Thoracic aorta (tissue), 2 donors: ENCODE results near the gene CLTA. TPM values are rescaled to one million over a fixed set of nuclear protein-coding genes. Genes with fewer than 3 reads are reported as not detected.

Source experiments
- ATAC-seq: fragments of 150-250 bp; one replicate; pipeline ENCODE4 v1.8.0; 2017; ENCODE audit warnings: low read depth; ENCODE audit not compliant: insufficient number of reproducible peaks, low FRiP score
- DNase-seq: peaks from one replicate; pipeline ENCODE4 v3.0.0-alpha.2; 2020; ENCODE audit warnings: low spot score
- H3K27ac ChIP-seq, 2 donors: fragments of 200-600 bp; sonication (generic); 1 replicate in 1 of 2; 2 replicates in 1 of 2; pipeline ENCODE4 v1.5.1; 2016; ENCODE audit warnings: mild to moderate bottlenecking in 2 of 2, moderate library complexity in 2 of 2
- H3K27me3 ChIP-seq: fragments of 200-600 bp; sonication (generic); replicated peaks from 2 replicates; pipeline ENCODE4 v1.6.0; 2016; ENCODE audit warnings: mild to moderate bottlenecking; ENCODE audit not compliant: insufficient read depth
- H3K36me3 ChIP-seq: fragments of 200-600 bp; sonication (generic); one replicate; pipeline ENCODE4 v1.5.1; 2016
- H3K4me1 ChIP-seq, 2 donors: fragments of 200-600 bp; sonication (generic); 1 replicate in 1 of 2; 2 replicates in 1 of 2; pipeline versions ENCODE4 v1.5.1 to v1.6.0; 2016; ENCODE audit warnings: low read depth in 2 of 2, mild to moderate bottlenecking in 1 of 2; ENCODE audit not compliant: control insufficient read depth in 1 of 2
- H3K4me3 ChIP-seq: fragments of 200-600 bp; sonication (generic); 2 replicates; pipeline ENCODE4 v1.5.1; 2016; ENCODE audit warnings: mild to moderate bottlenecking
- H3K9me3 ChIP-seq: fragments of 200-600 bp; sonication (generic); 2 replicates; pipeline ENCODE4 v1.5.1; 2016
- total RNA-seq, 2 donors: library from RNA; depleted of rRNA; stranded (reverse); fragments of >200 nt; gene quantifications; one replicate each; pipeline versions ENCODE4 v1.1.0 to v1.2.3, GENCODE V29; 2016
- TF ChIP-seq, protein P1 (sequence below): fragments of 200-600 bp; sonication (generic); IDR thresholded peaks from one replicate; pipeline ENCODE4 v1.5.1; 2019; ENCODE audit warnings: antibody characterized with exemption

The CLTA gene
- total RNA-seq, 2 donors from 2014 or later: 127 to 145 TPM

DNA sequence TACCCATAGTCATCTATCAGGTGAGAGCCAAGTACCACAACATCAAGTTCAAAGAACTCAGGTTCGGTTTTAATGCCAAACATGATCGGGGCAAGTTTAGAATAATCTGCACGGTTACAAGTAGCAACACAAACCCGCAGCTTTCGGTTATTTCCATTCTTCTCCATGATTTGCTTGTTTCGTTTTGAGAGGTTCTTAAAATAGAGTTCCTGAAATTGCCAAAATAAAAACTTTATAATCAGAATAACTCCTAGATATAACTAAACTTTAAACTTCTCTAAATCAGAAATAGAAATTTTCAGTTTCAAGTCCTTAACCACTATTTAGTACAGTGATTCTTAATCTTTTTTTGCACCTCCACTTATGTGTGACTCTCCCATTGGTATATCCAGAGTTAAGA, 58.5 kb downstream of the CLTA start:
- peak overlapping the region in 1 of 2 donors; percentile 30 for H3K27ac ChIP-seq
- H3K4me1 ChIP-seq: peaks cover 9 to 15% of the 10 kb centered on the region in 2 donors
- H3K27me3 ChIP-seq: no peaks in the 10 kb centered on the region
- no peaks in the 10 kb centered on the region for H3K9me3 ChIP-seq
- H3K36me3 ChIP-seq: peaks cover 12% of the 10 kb centered on the region
- H3K4me3 ChIP-seq: peak overlapping the region; percentile 45
- no peak for ATAC-seq
- DNase-seq: no peak
- TF ChIP-seq, protein P1, sequence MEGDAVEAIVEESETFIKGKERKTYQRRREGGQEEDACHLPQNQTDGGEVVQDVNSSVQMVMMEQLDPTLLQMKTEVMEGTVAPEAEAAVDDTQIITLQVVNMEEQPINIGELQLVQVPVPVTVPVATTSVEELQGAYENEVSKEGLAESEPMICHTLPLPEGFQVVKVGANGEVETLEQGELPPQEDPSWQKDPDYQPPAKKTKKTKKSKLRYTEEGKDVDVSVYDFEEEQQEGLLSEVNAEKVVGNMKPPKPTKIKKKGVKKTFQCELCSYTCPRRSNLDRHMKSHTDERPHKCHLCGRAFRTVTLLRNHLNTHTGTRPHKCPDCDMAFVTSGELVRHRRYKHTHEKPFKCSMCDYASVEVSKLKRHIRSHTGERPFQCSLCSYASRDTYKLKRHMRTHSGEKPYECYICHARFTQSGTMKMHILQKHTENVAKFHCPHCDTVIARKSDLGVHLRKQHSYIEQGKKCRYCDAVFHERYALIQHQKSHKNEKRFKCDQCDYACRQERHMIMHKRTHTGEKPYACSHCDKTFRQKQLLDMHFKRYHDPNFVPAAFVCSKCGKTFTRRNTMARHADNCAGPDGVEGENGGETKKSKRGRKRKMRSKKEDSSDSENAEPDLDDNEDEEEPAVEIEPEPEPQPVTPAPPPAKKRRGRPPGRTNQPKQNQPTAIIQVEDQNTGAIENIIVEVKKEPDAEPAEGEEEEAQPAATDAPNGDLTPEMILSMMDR: no peak

DNA sequence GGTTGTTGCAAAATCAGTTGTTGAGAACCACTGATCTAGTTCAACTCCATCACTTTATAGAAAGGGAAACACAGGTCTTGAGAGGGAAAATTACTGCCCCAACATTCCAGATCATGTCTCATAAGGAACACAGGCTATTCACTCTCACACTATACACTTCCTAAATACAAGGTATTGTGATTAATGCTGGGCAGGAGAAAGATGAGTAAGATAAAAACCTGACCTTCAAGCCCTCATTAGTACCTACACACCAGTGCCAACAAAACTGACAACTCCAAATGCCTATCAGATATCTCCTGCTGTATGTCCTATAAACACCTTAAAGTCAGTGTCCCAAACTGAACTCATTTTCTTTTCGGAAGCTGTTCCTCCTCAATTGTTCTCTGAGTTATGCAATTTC, 59.4 kb downstream of the CLTA start:
- H3K27ac ChIP-seq: peak overlapping the region; percentile 2 to 43
- peaks cover 9 to 15% of the 10 kb centered on the region in 2 donors for H3K4me1 ChIP-seq
- TF ChIP-seq, protein P1: no peak
- H3K4me3 ChIP-seq: no peak overlapping the region
- H3K9me3 ChIP-seq: no peaks in the 10 kb centered on the region
- no peak for ATAC-seq
- no peaks in the 10 kb centered on the region for H3K27me3 ChIP-seq
- H3K36me3 ChIP-seq: peaks cover 11% of the 10 kb centered on the region
- no peak for DNase-seq

DNA sequence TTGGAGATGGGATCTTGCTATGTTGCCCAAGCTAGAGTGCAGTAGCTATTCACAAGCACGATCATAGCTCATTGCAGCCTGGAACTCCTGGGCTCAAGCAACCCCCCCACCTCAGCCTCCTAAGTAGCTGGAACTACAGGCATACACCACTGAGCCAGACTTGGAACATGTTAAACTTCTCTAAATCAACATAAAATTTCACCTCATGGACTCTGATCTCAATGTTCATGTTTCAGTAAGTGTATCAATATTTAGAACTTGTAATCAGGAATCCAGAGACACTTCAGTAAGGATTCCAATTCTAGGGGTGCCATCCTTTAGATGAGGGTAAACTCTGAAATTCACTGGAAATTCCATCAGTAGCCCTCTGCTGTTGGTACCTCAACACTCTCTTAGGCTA, 60.7 kb downstream of the CLTA start:
- TF ChIP-seq, protein P1: no peak
- no peaks in the 10 kb centered on the region for H3K36me3 ChIP-seq
- H3K4me3 ChIP-seq: no peak overlapping the region
- no peaks in the 10 kb centered on the region for H3K27me3 ChIP-seq
- ATAC-seq (no peak), DNase-seq (no peak)
- H3K9me3 ChIP-seq: no peaks in the 10 kb centered on the region
- peaks cover 10 to 15% of the 10 kb centered on the region in 2 donors for H3K4me1 ChIP-seq
- no peak overlapping the region for H3K27ac ChIP-seq

DNA sequence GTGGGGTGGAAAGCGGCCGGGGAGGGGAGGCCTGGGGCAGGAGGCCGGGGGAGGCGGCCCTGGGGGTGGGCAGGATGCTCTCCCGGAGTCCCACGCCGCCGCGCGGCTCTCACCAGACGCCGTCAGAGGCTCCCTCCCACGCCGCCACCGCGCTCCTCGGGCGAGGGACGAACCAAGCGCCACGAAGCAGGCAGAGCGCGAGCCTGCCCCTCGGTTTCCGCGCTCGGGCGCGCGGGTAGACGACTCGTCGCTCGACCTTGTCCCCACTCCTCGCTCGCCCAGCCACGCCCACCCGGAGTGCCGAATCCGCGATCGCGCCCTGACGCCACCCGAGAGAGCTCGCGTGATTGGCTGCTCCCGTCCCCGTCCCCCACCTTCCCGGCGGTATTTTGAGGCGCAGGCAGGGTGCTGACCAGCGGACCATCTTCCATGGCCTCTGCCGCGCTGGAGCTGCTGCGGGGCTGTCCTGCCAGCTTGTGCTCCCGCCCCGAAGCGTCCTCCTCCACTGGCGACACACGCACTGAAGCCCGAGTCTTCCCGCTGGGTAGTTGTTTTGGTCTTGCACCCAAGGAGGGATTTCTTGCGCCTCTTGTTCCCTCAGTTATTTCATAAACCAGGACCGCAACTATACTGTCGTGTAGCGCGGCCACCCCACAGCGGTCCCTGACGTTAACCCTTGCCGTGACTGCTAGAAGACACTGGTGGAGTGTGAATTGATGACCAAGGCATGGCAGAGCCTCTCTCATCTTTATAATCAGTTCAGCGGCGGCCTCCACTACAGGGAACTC, 67.7 kb downstream of the CLTA start, which contains the start of gene GNE:
TSS of gene GNE (minus strand) at position 241 of the 788 bp plus-strand sequence. CDS start 9,093 bp downstream, outside the sequence.
- Histone ChIP-seq H3K27me3 (no peaks in the 10 kb centered on the region), H3K27ac (peak within 1 kb of the TSS; percentile 98 to 99), H3K4me3 (peak within 1 kb of the TSS; percentile 100), H3K4me1 (peaks cover 0 to 9% of the 10 kb centered on the region in 2 donors), H3K36me3 (no peaks in the 10 kb centered on the region), H3K9me3 (no peaks in the 10 kb centered on the region)
- TF ChIP-seq, protein P1: no peak
- DNase-seq (peak; percentile 92), ATAC-seq (peak; percentile 96)

DNA sequence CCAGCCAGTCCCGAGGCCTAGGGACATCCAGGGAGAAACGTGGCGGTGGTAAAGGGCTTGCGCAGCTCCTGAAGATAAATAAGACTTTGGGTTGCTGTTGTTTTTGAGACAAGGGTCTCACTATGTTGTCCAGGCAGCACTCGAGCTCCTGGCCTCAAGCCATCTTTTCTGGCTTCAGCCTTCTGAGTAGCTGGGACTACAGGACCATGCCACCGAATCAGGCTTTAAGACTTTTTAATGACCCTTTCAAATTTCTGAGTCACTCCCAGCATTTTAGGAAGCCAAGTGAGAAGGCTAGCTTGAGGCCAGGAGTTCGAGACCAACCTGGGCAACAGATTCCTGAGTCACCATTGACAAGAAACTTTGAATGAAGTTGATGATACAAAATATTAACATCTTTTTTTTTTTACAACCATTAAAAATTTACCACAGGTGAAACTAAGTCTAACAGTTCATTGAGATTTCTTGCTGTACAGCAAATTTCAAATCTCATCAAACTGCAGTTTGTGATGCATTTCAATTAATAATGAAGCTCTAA, 68.3 kb downstream of the CLTA start:
- peaks cover 0 to 9% of the 10 kb centered on the region in 2 donors for H3K4me1 ChIP-seq
- H3K27me3 ChIP-seq: no peaks in the 10 kb centered on the region
- no peaks in the 10 kb centered on the region for H3K36me3 ChIP-seq
- DNase-seq (no peak), ATAC-seq (no peak)
- TF ChIP-seq, protein P1: no peak
- peak overlapping the region; percentile 100 for H3K4me3 ChIP-seq
- peak overlapping the region; percentile 98 to 99 for H3K27ac ChIP-seq
- no peaks in the 10 kb centered on the region for H3K9me3 ChIP-seq
